Measurements from ENCODE around the gene STARD7. TPM values are rescaled to one million over a fixed set of nuclear protein-coding genes. Genes with fewer than 3 reads are reported as not detected.

STARD7 gene
- total and polyA plus RNA-seq, 9 of the 15 experiments (the other 6 are each of a cell fraction or from before 2014, with no cell fraction given) = 90.9 to 196 (median 145) TPM

- TF ChIP-seq, protein P1, sequence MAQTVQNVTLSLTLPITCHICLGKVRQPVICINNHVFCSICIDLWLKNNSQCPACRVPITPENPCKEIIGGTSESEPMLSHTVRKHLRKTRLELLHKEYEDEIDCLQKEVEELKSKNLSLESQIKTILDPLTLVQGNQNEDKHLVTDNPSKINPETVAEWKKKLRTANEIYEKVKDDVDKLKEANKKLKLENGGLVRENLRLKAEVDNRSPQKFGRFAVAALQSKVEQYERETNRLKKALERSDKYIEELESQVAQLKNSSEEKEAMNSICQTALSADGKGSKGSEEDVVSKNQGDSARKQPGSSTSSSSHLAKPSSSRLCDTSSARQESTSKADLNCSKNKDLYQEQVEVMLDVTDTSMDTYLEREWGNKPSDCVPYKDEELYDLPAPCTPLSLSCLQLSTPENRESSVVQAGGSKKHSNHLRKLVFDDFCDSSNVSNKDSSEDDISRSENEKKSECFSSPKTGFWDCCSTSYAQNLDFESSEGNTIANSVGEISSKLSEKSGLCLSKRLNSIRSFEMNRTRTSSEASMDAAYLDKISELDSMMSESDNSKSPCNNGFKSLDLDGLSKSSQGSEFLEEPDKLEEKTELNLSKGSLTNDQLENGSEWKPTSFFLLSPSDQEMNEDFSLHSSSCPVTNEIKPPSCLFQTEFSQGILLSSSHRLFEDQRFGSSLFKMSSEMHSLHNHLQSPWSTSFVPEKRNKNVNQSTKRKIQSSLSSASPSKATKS (CRISPR knock-in tag; IDR thresholded peaks at IDR 0.05) = no peak
- TF ChIP-seq CTCFL (IDR thresholded peaks at IDR 0.05; ENCODE audit: borderline replicate concordance, insufficient read depth, low read depth, low read length, poor library complexity, severe bottlenecking) (no peak), U2AF2 (optimal IDR thresholded peaks at IDR 0.05; ENCODE audit: low read depth, low read length) (no peak), NFIX (CRISPR knock-in tag; IDR thresholded peaks at IDR 0.05; ENCODE audit: low read depth) (no peak), PHF20 (IDR thresholded peaks at IDR 0.05; ENCODE audit: partially characterized antibody) (no peak), NR4A1 (CRISPR knock-in tag; IDR thresholded peaks at IDR 0.05) (no peak), NR4A1 (tag; IDR thresholded peaks at IDR 0.05) (peak; percentile 68; the same call in 1 of the 2 replicates), HDAC2 (IDR thresholded peaks at IDR 0.05) (no peak), ZBTB33 (CRISPR knock-in tag; IDR thresholded peaks at IDR 0.05) (no peak), AFF4 (CRISPR knock-in tag; IDR thresholded peaks at IDR 0.05) (no peak), ZNF449 (CRISPR knock-in tag; IDR thresholded peaks at IDR 0.05) (peak; percentile 90)
- TF ChIP-seq, protein P2, sequence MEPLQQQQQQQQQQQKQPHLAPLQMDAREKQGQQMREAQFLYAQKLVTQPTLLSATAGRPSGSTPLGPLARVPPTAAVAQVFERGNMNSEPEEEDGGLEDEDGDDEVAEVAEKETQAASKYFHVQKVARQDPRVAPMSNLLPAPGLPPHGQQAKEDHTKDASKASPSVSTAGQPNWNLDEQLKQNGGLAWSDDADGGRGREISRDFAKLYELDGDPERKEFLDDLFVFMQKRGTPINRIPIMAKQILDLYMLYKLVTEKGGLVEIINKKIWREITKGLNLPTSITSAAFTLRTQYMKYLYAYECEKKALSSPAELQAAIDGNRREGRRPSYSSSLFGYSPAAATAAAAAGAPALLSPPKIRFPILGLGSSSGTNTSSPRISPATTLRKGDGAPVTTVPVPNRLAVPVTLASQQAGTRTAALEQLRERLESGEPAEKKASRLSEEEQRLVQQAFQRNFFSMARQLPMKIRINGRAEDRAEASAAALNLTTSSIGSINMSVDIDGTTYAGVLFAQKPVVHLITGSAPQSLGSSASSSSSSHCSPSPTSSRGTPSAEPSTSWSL (CRISPR knock-in tag; IDR thresholded peaks at IDR 0.05; ENCODE audit: borderline replicate concordance) = no peak
Observed at GRCh38 chr2:96225016-96225533, 16.4 kb upstream of the STARD7 start (continued).

Data from K562 (cell line).